SU-DHL-6 (cell line): ENCODE measurements around the gene CH25H.

Source experiments
- H2AFZ ChIP-seq: fragments of 200-600 bp; sonication (generic); 2 replicates; pipeline ENCODE4 v1.6.1; 2014; ENCODE audit warnings: low read depth, mild to moderate bottlenecking, moderate library complexity, mixed read lengths, antibody characterized with exemption, low read length; ENCODE audit not compliant: severe bottlenecking
- H3F3A ChIP-seq: fragments of 200-600 bp; shearing (Covaris generic); 2 replicates; pipeline ENCODE4 v1.6.0; 2016; ENCODE audit warnings: antibody characterized with exemption, mild to moderate bottlenecking; ENCODE audit not compliant: insufficient read depth
- H3K27ac ChIP-seq: fragments of 200-600 bp; sonication (generic); 2 replicates; pipeline ENCODE4 v1.5.1; 2016; ENCODE audit warnings: low read depth, mild to moderate bottlenecking, low read length, moderate library complexity, mixed read lengths
- H3K27me3 ChIP-seq: fragments of 200-600 bp; sonication (generic), shearing (Covaris generic); 2 replicates; pipeline ENCODE4 v1.6.0; 2014; ENCODE audit warnings: mild to moderate bottlenecking, low read length
- H3K36me3 ChIP-seq: fragments of 200-600 bp; sonication (generic); 2 replicates; pipeline ENCODE4 v1.6.1; 2014; ENCODE audit warnings: mild to moderate bottlenecking, low read length, mixed read lengths
- H3K4me2 ChIP-seq: fragments of 300-600, 200-600 bp; shearing (Covaris generic), sonication (generic); 2 replicates; pipeline ENCODE4 v1.6.0; 2014; ENCODE audit warnings: low read length, low read depth, mild to moderate bottlenecking; ENCODE audit not compliant: poor library complexity, severe bottlenecking
- H3K4me3 ChIP-seq: fragments of 200-600 bp; sonication (generic); 2 replicates; pipeline ENCODE4 v1.5.1; 2014; ENCODE audit warnings: antibody characterized with exemption, low read length, mild to moderate bottlenecking, mixed read lengths; ENCODE audit not compliant: insufficient read depth, poor library complexity, severe bottlenecking
- H3K79me2 ChIP-seq: fragments of 200-600 bp; sonication (generic); 2 replicates; pipeline ENCODE4 v1.6.1; 2014; ENCODE audit warnings: mild to moderate bottlenecking, low read length, moderate library complexity; ENCODE audit not compliant: insufficient read depth
- H3K9ac ChIP-seq: fragments of 200-600 bp; sonication (generic); 2 replicates; pipeline ENCODE4 v1.7.0; 2014; ENCODE audit warnings: mild to moderate bottlenecking, low read length
- H3K9me2 ChIP-seq: fragments of 200-600 bp; sonication (generic); replicated peaks from 2 replicates; pipeline ENCODE4 v1.6.1; 2014; ENCODE audit warnings: low read length; ENCODE audit not compliant: insufficient read depth
- H3K9me3 ChIP-seq: fragments of 200-600 bp; sonication (generic); 2 replicates; pipeline ENCODE4 v1.6.1; 2014; ENCODE audit warnings: low read length, mixed read lengths; ENCODE audit not compliant: insufficient read depth
- H4K20me1 ChIP-seq: fragments of 200-600 bp; sonication (generic); 2 replicates; pipeline ENCODE4 v1.6.1; 2014; ENCODE audit warnings: low read depth, mild to moderate bottlenecking, antibody characterized with exemption, low read length, moderate library complexity, mixed read lengths
- EZH2phosphoT487 ChIP-seq: fragments of 200-600 bp; sonication (generic), shearing (Covaris generic); conservative IDR thresholded peaks from 2 replicates; pipeline ENCODE4 v1.6.1; 2018; ENCODE audit warnings: mild to moderate bottlenecking, antibody characterized with exemption, low read length, moderate library complexity, mixed read lengths
- TF ChIP-seq, protein P1 (sequence below): fragments of 200-600 bp; sonication (generic); IDR thresholded peaks from one replicate; pipeline ENCODE4 v1.5.1; 2017; ENCODE audit warnings: antibody characterized with exemption, mild to moderate bottlenecking, low read length, moderate library complexity; ENCODE audit not compliant: insufficient read depth, poor library complexity, severe bottlenecking

The CH25H gene

DNA sequence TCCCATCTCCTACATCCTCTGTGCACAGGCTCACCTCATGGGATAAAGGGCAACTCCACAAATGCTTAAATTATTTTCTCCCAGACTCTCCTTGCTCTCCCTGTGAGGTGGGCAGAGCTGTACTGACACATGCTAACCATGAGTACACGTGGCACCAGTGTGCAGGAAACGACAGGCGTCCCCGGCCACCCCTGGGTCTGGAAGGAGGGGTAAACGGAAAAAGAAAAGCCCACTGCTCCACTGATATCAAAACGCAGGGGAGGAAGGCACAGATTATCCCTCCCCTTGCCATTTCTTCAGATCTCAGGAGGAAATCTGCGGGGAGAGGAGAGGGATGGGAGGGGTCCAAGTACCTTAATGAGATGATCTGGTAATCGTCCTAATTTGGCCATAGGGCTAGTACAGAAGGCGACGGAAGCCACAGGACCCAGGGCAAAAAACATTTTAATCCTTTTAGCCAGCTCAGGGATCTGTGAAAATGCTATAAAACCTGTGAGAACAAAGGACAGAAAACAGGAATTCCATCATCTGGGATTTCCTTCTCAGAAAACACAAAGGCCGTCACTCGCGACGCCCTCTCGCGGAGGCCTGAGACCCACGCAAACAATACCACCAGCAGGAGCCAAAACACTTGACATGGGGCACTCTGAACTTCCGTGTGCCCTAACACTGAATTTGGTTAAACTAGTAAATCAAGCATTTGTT lies 17.8 kb upstream of the CH25H start:
- H3K79me2 ChIP-seq, result no peaks in the 10 kb centered on the region
- H3K9me2 ChIP-seq, result no peaks in the 10 kb centered on the region
- H3K36me3 ChIP-seq, result no peaks in the 10 kb centered on the region
- TF ChIP-seq, protein P1, sequence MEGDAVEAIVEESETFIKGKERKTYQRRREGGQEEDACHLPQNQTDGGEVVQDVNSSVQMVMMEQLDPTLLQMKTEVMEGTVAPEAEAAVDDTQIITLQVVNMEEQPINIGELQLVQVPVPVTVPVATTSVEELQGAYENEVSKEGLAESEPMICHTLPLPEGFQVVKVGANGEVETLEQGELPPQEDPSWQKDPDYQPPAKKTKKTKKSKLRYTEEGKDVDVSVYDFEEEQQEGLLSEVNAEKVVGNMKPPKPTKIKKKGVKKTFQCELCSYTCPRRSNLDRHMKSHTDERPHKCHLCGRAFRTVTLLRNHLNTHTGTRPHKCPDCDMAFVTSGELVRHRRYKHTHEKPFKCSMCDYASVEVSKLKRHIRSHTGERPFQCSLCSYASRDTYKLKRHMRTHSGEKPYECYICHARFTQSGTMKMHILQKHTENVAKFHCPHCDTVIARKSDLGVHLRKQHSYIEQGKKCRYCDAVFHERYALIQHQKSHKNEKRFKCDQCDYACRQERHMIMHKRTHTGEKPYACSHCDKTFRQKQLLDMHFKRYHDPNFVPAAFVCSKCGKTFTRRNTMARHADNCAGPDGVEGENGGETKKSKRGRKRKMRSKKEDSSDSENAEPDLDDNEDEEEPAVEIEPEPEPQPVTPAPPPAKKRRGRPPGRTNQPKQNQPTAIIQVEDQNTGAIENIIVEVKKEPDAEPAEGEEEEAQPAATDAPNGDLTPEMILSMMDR, result no peak
- no peak for TF ChIP-seq EZH2phosphoT487
- H3F3A ChIP-seq, result no peaks in the 10 kb centered on the region
- H2AFZ ChIP-seq, result no peak overlapping the region
- H3K9me3 ChIP-seq, result no peaks in the 10 kb centered on the region
- no peak overlapping the region for H3K4me2 ChIP-seq
- no peak overlapping the region for H3K4me3 ChIP-seq
- H4K20me1 ChIP-seq, result no peaks in the 10 kb centered on the region
- H3K27ac ChIP-seq, result no peak overlapping the region
- no peak overlapping the region for H3K9ac ChIP-seq
- H3K27me3 ChIP-seq, result no peaks in the 10 kb centered on the region

DNA sequence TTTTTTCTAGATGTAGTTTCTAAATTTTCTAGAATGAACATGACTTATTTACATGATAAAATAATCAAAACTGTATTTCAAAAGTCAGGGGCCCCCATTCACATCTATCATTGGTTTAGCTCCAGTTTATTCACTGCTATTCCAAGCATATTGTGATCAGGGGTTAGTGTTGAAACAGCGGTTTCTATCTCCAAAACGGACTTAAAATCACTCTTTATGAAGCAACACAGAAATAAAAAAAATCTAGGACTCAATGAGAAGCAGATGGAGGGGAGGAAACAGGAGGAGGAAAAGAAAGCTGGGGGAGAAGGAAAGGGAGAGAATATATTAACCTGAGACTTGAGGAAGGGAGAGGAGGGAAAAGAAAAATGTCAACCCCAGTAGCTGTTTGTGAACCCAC lies 14.8 kb upstream of the CH25H start:
- no peak overlapping the region for H3K4me2 ChIP-seq

DNA sequence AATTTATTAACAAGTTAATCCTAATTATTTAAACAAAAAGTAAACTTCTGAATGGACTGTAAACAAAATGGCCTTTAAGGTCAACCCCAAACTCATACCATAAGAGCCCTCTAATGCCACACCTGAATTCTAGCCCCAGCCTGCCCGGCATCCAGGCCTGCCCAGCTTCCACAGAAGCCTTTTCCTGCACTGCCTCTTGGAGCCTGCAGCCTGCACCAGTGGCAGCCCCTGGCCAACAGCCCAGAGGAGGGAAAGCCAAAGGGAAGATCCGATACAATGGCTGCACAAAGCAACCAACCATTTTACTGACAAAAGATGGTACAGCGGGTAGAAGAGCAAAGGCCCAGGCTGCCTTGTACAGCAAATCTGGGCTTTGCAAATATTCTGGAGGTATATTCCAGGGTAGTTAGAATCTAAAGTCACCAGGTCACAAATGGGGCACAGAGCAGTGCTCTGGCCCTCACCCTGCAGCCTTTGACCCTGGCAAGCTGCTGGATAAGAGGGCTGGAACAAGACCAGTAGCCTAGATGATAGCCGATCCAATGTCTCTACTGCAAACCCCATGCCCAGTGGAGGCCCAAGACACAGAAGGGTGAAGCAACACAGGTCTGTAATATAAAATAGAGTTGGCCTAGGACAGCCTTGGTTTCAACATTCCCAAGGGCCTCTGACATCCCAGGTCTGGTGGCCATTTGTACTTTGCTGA lies 12.5 kb upstream of the CH25H start:
- Histone ChIP-seq H3K9me3 (no peaks in the 10 kb centered on the region), H3K9ac (no peak overlapping the region), H3K27me3 (no peaks in the 10 kb centered on the region), H3F3A (peaks cover 7% of the 10 kb centered on the region; the same call in 1 of the 2 replicates), H3K79me2 (no peaks in the 10 kb centered on the region), H3K4me2 (no peak overlapping the region), H3K9me2 (no peaks in the 10 kb centered on the region), H3K27ac (no peak overlapping the region), H3K36me3 (no peaks in the 10 kb centered on the region), H3K4me3 (no peak overlapping the region), H2AFZ (no peak overlapping the region), H4K20me1 (no peaks in the 10 kb centered on the region)
- no peak for TF ChIP-seq EZH2phosphoT487
- TF ChIP-seq, protein P1, result no peak

More for the DNA sequence above, 14.8 kb upstream of the CH25H start:
- Histone ChIP-seq H3K9me3 (no peaks in the 10 kb centered on the region), H3K4me3 (no peak overlapping the region), H3F3A (peaks cover 7% of the 10 kb centered on the region; the same call in 1 of the 2 replicates), H3K36me3 (no peaks in the 10 kb centered on the region), H3K79me2 (no peaks in the 10 kb centered on the region), H4K20me1 (no peaks in the 10 kb centered on the region), H3K9ac (no peak overlapping the region), H2AFZ (no peak overlapping the region), H3K27me3 (no peaks in the 10 kb centered on the region), H3K9me2 (no peaks in the 10 kb centered on the region), H3K27ac (no peak overlapping the region)
- TF ChIP-seq, protein P1, result no peak
- no peak for TF ChIP-seq EZH2phosphoT487
